Colonic mucosa (tissue), 4 donors: ENCODE data around the gene GSS. TPM values are rescaled to one million over a fixed set of nuclear protein-coding genes. Genes with fewer than 3 reads are reported as not detected.
A peak's percentile ranks its signal among the peaks of the same experiment; 100 is the strongest.
"Not testable (repeated sequence)": the region's sequence is repeated elsewhere in the genome, so short reads cannot be mapped to it uniquely, and the experiment has no call there.

ENCODE experiments used
- DNase-seq: peaks from one replicate; pipeline ENCODE4 v3.0.0-alpha.2; 2020
- H3K27ac ChIP-seq: fragments of 200-600 bp; one replicate; pipeline ENCODE4 v1.8.0; 2021
- H3K27me3 ChIP-seq: fragments of 200-600 bp; one replicate; pipeline ENCODE4 v1.8.0; 2021
- H3K36me3 ChIP-seq: fragments of 200-600 bp; one replicate; pipeline ENCODE4 v1.8.0; 2021
- H3K4me1 ChIP-seq: fragments of 200-600 bp; one replicate; pipeline ENCODE4 v1.8.0; 2021; ENCODE audit warnings: mild to moderate bottlenecking
- H3K4me3 ChIP-seq: fragments of 200-600 bp; one replicate; pipeline ENCODE4 v1.8.0; 2021
- H3K9ac ChIP-seq, 2 donors: one replicate each; pipeline ENCODE4 v1.7.0; 2013; ENCODE audit warnings: control low read depth in 2 of 2, low read depth in 2 of 2, low read length in 2 of 2
- H3K9me3 ChIP-seq: fragments of 200-600 bp; one replicate; pipeline ENCODE4 v1.8.0; 2021
- CTCF ChIP-seq: fragments of 200-600 bp; IDR thresholded peaks from one replicate; pipeline ENCODE4 v1.8.0; 2022; ENCODE audit warnings: antibody characterized with exemption, mild to moderate bottlenecking
- intact Hi-C: fragments of 100-400 bp; cut with DNase I; formaldehyde crosslinking; loops from one replicate; pipeline ENCODE4 v1.14.1; 2022
- total RNA-seq, 2 donors: library from RNA; stranded (reverse); fragmentation: NEBNext Ultra II Directional in 1 of 2; extraction: Animal tissue kit (Norgen Biotek cat#: 25700) in 1 of 2; gene quantifications; one replicate each; pipeline ENCODE4 v1.2.1, GENCODE V29; 2021
- donor health status: healthy.
- donor health status: DM: no; HTN: no; CAD: no.
- donor health status: DM: no; HTN: no; CAD: no.

Gene GSS
- total RNA-seq, 2 donors from 2014 or later: 83.4 to 109 TPM

GRCh38 chr20:34915131-34915530, 40.5 kb downstream of the GSS start:
- no peak for DNase-seq
- H3K4me1 ChIP-seq: peaks cover 17% of the 10 kb centered on the region
- H3K27ac ChIP-seq: peak overlapping the region; percentile 86
- H3K36me3 ChIP-seq: no peaks in the 10 kb centered on the region
- H3K9me3 ChIP-seq: no peaks in the 10 kb centered on the region
- no peaks in the 10 kb centered on the region for H3K27me3 ChIP-seq
- intact Hi-C loops: no loop called here
- no peak for TF ChIP-seq CTCF
- H3K9ac ChIP-seq: peak overlapping the region in 1 of 2 donors; percentile 81
- H3K4me3 ChIP-seq: no peak overlapping the region

DNA sequence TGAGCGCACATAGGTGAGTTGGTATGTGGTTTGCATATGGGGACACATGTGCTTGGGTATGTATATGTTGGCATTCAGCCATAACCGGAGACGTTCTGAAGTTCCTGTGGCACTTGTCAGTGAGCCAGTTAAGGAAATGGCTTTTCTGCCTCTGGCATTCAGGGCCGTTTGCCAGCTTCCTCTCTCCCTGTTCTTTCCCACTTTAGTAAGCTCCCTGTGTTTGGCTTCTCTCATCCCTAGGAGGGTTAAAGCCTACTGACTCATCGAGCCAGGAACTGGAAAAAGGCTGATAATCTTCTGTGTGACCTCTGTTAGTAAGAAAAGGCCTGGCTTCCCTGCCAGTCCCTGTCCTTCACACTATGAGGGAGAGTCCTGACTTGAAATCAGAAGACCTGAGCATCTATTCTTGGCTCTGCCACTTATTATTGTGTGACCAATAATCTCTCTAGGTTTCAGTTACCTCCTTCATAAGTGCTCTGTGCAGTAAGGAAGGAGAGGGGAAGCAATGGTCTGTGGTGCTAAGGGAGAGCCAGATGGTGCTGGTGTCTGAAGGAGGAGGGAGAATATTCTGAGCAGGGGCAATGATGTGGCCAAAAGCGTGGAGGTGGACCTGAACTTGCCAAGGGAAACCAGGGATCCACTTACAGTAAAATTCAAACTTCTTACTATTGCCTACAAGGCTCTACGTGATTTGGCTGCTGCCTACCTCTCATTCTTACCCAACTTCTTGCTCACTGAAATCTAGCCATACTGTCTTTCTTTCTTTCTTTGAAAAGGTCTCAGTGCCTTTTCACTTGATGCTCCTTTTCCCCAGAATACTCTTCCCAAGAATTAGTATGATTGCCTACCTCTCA, 47.8 kb downstream of the GSS start:
- H3K9ac ChIP-seq: peak overlapping the region in 1 of 2 donors; percentile 5
- DNase-seq: peak; percentile 81
- intact Hi-C loops: no loop called here

GRCh38 chr20:34904202-34904621, 51.4 kb downstream of the GSS start:
- peaks cover 13% of the 10 kb centered on the region for H3K4me1 ChIP-seq
- no peak for DNase-seq
- no peak overlapping the region for H3K9ac ChIP-seq
- H3K4me3 ChIP-seq: no peak overlapping the region
- H3K27ac ChIP-seq: peak overlapping the region; percentile 48
- H3K9me3 ChIP-seq: no peaks in the 10 kb centered on the region
- intact Hi-C loops: no loop called here
- H3K27me3 ChIP-seq: no peaks in the 10 kb centered on the region
- no peak for TF ChIP-seq CTCF
- H3K36me3 ChIP-seq: no peaks in the 10 kb centered on the region

More for the DNA sequence above, 47.8 kb downstream of the GSS start:
- H3K27ac ChIP-seq: peak overlapping the region; percentile 61
- no peaks in the 10 kb centered on the region for H3K27me3 ChIP-seq
- H3K36me3 ChIP-seq: no peaks in the 10 kb centered on the region
- no peak overlapping the region for H3K4me3 ChIP-seq
- H3K4me1 ChIP-seq: peaks cover 13% of the 10 kb centered on the region
- no peaks in the 10 kb centered on the region for H3K9me3 ChIP-seq
- TF ChIP-seq CTCF: no peak

- intact Hi-C loops, H3K4me3 ChIP-seq, H3K36me3 ChIP-seq, H3K9me3 ChIP-seq, H3K9ac ChIP-seq, H3K4me1 ChIP-seq, H3K27me3 ChIP-seq, H3K27ac ChIP-seq, DNase-seq: not testable (repeated sequence)
These were observed 56.9 kb downstream of the GSS start for GRCh38 chr20:34898731-34899130.

DNA sequence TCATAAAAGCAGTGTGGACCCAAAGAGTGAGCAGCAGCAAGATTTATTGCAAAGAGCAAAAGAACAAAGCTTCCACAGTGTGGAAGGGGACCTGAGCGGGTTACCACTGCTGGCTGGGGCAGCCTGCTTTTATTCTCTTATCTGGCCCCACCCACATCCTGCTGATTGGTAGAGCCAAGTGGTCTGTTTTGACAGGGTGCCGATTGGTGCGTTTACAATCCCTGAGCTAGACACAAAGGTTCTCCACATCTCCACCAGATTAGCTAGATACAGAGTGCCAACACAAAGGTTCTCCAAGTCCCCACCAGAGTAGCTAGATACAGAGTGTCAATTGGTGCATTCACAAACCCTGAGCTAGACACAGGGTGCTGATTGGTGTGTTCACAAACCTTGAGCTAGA, 57.5 kb downstream of the GSS start:
- H3K4me1 ChIP-seq, intact Hi-C loops, H3K27me3 ChIP-seq, DNase-seq, H3K27ac ChIP-seq, H3K4me3 ChIP-seq, H3K9me3 ChIP-seq, H3K36me3 ChIP-seq, H3K9ac ChIP-seq: not testable (repeated sequence)

DNA sequence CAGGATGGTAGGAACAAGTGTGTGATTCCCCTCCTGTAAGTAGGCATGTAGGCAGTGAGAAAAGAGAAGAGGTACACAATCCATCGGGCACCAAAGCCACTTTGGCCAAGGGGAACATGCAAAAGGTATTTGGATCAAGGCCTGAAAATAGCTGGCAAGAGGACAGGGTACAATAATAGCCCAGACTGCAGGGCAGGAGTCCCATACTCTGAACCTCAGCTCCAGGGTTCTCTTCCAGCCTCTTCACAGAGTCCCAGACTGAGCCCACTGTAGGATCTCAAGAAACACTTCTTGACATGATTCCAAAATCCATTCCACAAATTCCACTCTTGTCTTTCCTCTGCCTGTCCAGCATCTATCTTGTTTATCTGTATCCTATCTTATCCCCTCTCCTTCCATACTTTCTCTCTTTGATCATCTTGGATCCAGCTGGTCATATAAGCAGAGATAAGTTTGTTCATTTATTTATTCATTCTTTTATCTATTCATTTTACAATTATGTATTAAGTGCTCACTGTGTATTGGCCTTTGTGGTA, 59.5 kb downstream of the GSS start:
- intact Hi-C loops: no loop called here
- no peak for DNase-seq
- Histone ChIP-seq H3K9ac (peak overlapping the region in 1 of 2 donors; percentile 28), H3K36me3 (no peaks in the 10 kb centered on the region), H3K27me3 (no peaks in the 10 kb centered on the region), H3K4me3 (no peak overlapping the region), H3K4me1 (peaks cover 3% of the 10 kb centered on the region), H3K27ac (no peak overlapping the region), H3K9me3 (no peaks in the 10 kb centered on the region)
- no peak for TF ChIP-seq CTCF
